GM19043 (cell line): ENCODE data around the gene SUPT16H.
"Not testable (repeated sequence)": the region's sequence is repeated elsewhere in the genome, so short reads cannot be mapped to it uniquely, and the experiment has no call there.

Experiments used
- ATAC-seq: cut with Tn5 transposase; IDR thresholded peaks from one replicate; pipeline ENCODE4 v1.9.1; 2021; ENCODE audit warnings: low read depth; ENCODE audit not compliant: unreplicated experiment

The SUPT16H gene

DNA sequence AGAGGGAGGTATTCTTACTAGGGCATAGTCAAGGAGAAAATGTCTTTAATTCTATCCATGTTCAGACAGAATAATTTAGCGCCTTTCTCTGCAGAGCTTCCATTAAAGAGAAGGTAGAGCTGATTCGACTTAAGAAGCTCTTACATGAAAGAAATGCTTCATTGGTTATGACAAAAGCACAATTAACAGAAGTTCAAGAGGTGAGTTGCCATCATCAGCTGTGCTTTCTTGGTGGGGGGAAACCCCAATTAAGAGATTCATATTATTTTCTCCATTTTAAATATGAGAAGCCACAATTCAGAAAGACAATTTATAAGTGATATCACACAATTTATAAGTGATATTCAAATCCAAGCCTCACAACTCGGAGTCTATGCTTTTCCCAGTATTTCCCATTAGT is 76.2 kb downstream of the SUPT16H start:
- no peak for ATAC-seq

GRCh38 chr14:21302836-21303140 is 81.0 kb downstream of the SUPT16H start:
- ATAC-seq: not testable (repeated sequence)

DNA sequence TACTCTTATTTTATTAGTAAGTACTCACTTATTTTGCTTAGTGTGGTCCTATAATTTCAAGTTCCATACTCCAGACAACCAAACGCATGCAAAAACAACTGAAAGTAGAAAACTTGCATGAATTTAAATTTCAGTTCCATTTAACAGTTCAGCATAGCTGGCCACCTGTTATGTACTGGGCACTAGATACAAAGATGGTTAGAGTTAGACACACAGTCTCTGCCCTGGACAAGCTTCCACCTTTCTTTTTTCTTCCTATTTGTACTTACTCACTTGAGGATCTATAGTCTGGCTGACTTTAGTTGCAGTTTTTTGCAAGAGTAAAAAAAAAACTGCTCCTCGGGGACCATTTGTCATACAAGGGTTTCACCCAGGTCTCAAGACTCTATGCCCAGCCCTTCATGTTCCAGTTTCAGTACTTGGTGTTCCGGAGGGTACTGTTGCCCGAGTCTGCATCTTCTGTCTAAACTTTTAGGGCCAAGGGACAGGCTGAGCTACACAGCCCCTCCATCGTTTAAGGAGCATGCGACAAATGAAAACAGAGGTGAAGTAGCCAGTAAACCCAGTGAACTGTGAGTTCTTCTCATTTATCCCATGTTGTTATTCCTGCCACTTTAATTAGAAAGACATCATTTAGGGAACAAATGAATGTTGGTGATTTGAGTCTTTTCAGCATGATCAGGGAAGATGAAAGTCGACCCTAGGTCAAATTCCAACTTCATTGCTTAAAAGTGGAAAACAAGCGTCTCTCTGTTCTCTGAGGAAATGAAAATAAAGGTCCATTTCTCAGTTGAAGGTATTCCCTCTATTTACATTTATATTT is 81.6 kb downstream of the SUPT16H start:
- ATAC-seq: no peak
